ENCODE results near the gene LDLRAD2. TPM values are rescaled to one million over a fixed set of nuclear protein-coding genes. Genes with fewer than 3 reads are reported as not detected.

The LDLRAD2 gene
- total RNA-seq, 2 donors from 2014 or later: 0.32 to 1.6 TPM

- no peak for TF ChIP-seq POLR2AphosphoS5 (IDR thresholded peaks at IDR 0.05)
- TF ChIP-seq POLR2A (IDR thresholded peaks at IDR 0.05): no peak
- TF ChIP-seq CTCF (IDR thresholded peaks at IDR 0.05): no peak
- DNase-seq (ENCODE audit: low spot score): no peak
- Histone ChIP-seq H3K36me3 (peaks cover 3 to 10% of the 10 kb centered on the region in 2 donors), H3K4me3 (no peak overlapping the region), H3K9me3 (no peaks in the 10 kb centered on the region), H3K27ac (no peak overlapping the region), H3K4me1 (replicated peaks) (peaks cover 8% of the 10 kb centered on the region), H3K27me3 (replicated peaks; ENCODE audit: insufficient read depth) (no peaks in the 10 kb centered on the region)
- intact Hi-C loops (cut with DNase I): no loop called here
- WGBS: 76% methylated on average over 12 of the region's 12 CpGs
Measured at GRCh38 chr1:21868941-21869454, 56.9 kb downstream of the LDLRAD2 start.

GRCh38 chr1:21869620-21870121, 57.6 kb downstream of the LDLRAD2 start:
- DNase-seq (ENCODE audit: low spot score): peak; percentile 81
- Histone ChIP-seq H3K27me3 (replicated peaks; ENCODE audit: insufficient read depth) (no peaks in the 10 kb centered on the region), H3K4me3 (no peak overlapping the region), H3K9me3 (no peaks in the 10 kb centered on the region), H3K4me1 (replicated peaks) (peaks cover 8% of the 10 kb centered on the region), H3K36me3 (peaks cover 7 to 12% of the 10 kb centered on the region in 2 donors), H3K27ac (peak overlapping the region in 1 of 2 donors; percentile 37)
- WGBS: 44% methylated on average over 13 of the region's 13 CpGs
- TF ChIP-seq CTCF (IDR thresholded peaks at IDR 0.05) (no peak), POLR2AphosphoS5 (IDR thresholded peaks at IDR 0.05) (peak; percentile 55), POLR2A (IDR thresholded peaks at IDR 0.05) (no peak)
- intact Hi-C loops (cut with DNase I): no loop called here

DNA sequence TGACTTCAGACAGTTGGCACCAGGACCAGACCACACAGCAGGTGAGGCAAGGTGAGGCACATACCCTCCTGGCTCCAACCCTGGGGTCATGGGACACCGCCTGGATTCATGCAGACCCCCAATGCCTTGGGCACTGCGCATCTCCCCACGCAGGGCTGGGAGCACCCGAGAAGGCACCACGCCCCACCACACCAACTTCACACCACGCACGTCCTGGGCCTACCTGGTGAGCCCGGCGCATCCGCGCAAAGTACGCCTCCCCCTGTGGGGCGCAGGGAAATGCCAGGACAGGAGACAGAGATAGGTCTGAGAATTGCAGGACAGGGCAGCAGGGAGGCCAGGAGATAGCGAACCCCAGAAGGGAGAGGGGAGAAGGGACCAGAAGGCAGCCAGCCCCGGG, 58.5 kb downstream of the LDLRAD2 start:
- Histone ChIP-seq H3K9me3 (no peaks in the 10 kb centered on the region), H3K4me1 (replicated peaks) (peaks cover 8% of the 10 kb centered on the region), H3K27me3 (replicated peaks; ENCODE audit: insufficient read depth) (no peaks in the 10 kb centered on the region), H3K36me3 (peaks cover 9 to 12% of the 10 kb centered on the region in 2 donors), H3K4me3 (no peak overlapping the region), H3K27ac (peak overlapping the region in 1 of 2 donors; percentile 37)
- no peak for DNase-seq (ENCODE audit: low spot score)
- TF ChIP-seq POLR2AphosphoS5 (IDR thresholded peaks at IDR 0.05): no peak
- no peak for TF ChIP-seq CTCF (IDR thresholded peaks at IDR 0.05)
- no peak for TF ChIP-seq POLR2A (IDR thresholded peaks at IDR 0.05)
- WGBS: 93% methylated on average over 14 of the region's 15 CpGs
- intact Hi-C loops (cut with DNase I): no loop called here

DNA sequence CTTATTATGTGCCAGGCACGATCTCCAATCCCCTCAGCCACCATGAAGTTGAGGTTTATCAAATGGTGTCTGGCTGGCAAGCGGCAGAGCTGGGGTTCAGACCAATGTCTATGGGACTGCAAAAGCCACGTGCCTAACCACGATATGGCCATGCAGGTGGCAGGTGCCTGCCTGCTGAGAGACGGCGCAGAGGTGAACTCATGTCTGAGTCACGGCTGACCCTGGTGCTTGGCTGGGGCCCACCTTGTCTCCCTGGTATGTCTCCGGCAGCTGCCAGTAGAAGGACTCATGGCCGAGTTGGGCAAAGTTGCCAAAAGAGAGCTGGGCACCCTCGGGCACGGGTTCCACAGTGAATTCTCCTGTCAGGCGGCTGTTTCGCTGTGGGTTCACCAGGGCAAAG, 59.9 kb downstream of the LDLRAD2 start:
- DNase-seq (ENCODE audit: low spot score): no peak
- H3K36me3 ChIP-seq: peaks cover 9 to 16% of the 10 kb centered on the region in 2 donors
- no peaks in the 10 kb centered on the region for H3K9me3 ChIP-seq
- intact Hi-C loops (cut with DNase I): no loop called here
- TF ChIP-seq POLR2AphosphoS5 (IDR thresholded peaks at IDR 0.05) (no peak), CTCF (IDR thresholded peaks at IDR 0.05) (no peak), POLR2A (IDR thresholded peaks at IDR 0.05) (no peak)
- no peak overlapping the region for H3K4me3 ChIP-seq
- H3K27me3 ChIP-seq (replicated peaks; ENCODE audit: insufficient read depth): no peaks in the 10 kb centered on the region
- H3K4me1 ChIP-seq (replicated peaks): peaks cover 8% of the 10 kb centered on the region
- no peak overlapping the region for H3K27ac ChIP-seq
- 87% methylated on average over 13 of the region's 13 CpGs for WGBS

- Histone ChIP-seq H3K4me3 (no peak overlapping the region), H3K27ac (no peak overlapping the region), H3K4me1 (replicated peaks) (peaks cover 8% of the 10 kb centered on the region), H3K9me3 (no peaks in the 10 kb centered on the region), H3K27me3 (replicated peaks; ENCODE audit: insufficient read depth) (no peaks in the 10 kb centered on the region), H3K36me3 (peaks cover 9 to 16% of the 10 kb centered on the region in 2 donors)
- intact Hi-C loops (cut with DNase I): no loop called here
- DNase-seq (ENCODE audit: low spot score): no peak
- WGBS: 89% methylated on average over 17 of the region's 17 CpGs
- no peak for TF ChIP-seq POLR2AphosphoS5 (IDR thresholded peaks at IDR 0.05)
- TF ChIP-seq CTCF (IDR thresholded peaks at IDR 0.05): no peak
- no peak for TF ChIP-seq POLR2A (IDR thresholded peaks at IDR 0.05)
Measured at GRCh38 chr1:21872445-21873079, 60.5 kb downstream of the LDLRAD2 start.
